OCI-LY3 (cell line): Measurements from ENCODE around the gene SEC14L6.
"Not testable (repeated sequence)": the region's sequence is repeated elsewhere in the genome, so short reads cannot be mapped to it uniquely, and the experiment has no call there.

ENCODE experiments used
- H2AFZ ChIP-seq: fragments of 200-600, 300-600 bp; shearing (Covaris generic); 2 replicates; pipeline ENCODE4 v1.6.0; 2014; ENCODE audit warnings: antibody characterized with exemption, low read depth, low read length
- H3K27ac ChIP-seq: fragments of 200-600, 300-600 bp; sonication (generic); 2 replicates; pipeline ENCODE4 v1.5.1; 2014; ENCODE audit warnings: mild to moderate bottlenecking, low read length, moderate library complexity, mixed read lengths
- H3K27me3 ChIP-seq: fragments of 200-600, 300-600 bp; sonication (generic); 2 replicates; pipeline ENCODE4 v1.6.1; 2014; ENCODE audit warnings: low read depth, low read length, mixed read lengths
- H3K36me3 ChIP-seq: fragments of 200-600, 300-600 bp; sonication (generic); replicated peaks from 2 replicates; pipeline ENCODE3; 2014; ENCODE audit warnings: low read depth, low read length, mixed read lengths
- H3K4me1 ChIP-seq: fragments of 300-600, 200-600 bp; sonication (generic); 2 replicates; pipeline ENCODE4 v1.6.1; 2014; ENCODE audit warnings: low read length, mixed read lengths
- H3K4me2 ChIP-seq: fragments of 200-600, 300-600 bp; sonication (generic); 2 replicates; pipeline ENCODE4 v1.6.1; 2014; ENCODE audit warnings: low read length, mixed read lengths
- H3K4me3 ChIP-seq: fragments of 300-600, 200-600 bp; sonication (generic); 2 replicates; pipeline ENCODE4 v1.5.1; 2014; ENCODE audit warnings: antibody characterized with exemption, mild to moderate bottlenecking, low read length, moderate library complexity
- H3K79me2 ChIP-seq: fragments of 300-600, 200-600 bp; shearing (Covaris generic); 2 replicates; pipeline ENCODE4 v1.6.1; 2014; ENCODE audit warnings: mild to moderate bottlenecking, low read length, mixed read lengths
- H3K9ac ChIP-seq: fragments of 300-600, 200-600 bp; shearing (Covaris generic); 2 replicates; pipeline ENCODE4 v1.6.0; 2014; ENCODE audit warnings: mild to moderate bottlenecking, low read length, moderate library complexity
- H3K9me3 ChIP-seq: fragments of 200-600, 300-600 bp; shearing (Covaris generic); 2 replicates; pipeline ENCODE4 v1.6.1; 2014; ENCODE audit warnings: low read length, mixed read lengths; ENCODE audit not compliant: insufficient read depth
- H4K20me1 ChIP-seq: fragments of 200-600, 300-600 bp; sonication (generic); 2 replicates; pipeline ENCODE4 v1.6.1; 2016; ENCODE audit warnings: low read length, mixed read lengths; ENCODE audit not compliant: insufficient read depth
- EZH2phosphoT487 ChIP-seq: fragments of 200-600 bp; shearing (Covaris generic); IDR thresholded peaks from 2 replicates; pipeline ENCODE4 v1.6.1; 2018; ENCODE audit warnings: antibody characterized with exemption, mixed run types, low read depth
- TF ChIP-seq, protein P1 (sequence below): fragments of 200-600, 300-600 bp; sonication (generic); IDR thresholded peaks from 2 replicates; pipeline ENCODE4 v1.5.1; 2014; ENCODE audit warnings: antibody characterized with exemption, low read length, low read depth

SEC14L6 gene

DNA sequence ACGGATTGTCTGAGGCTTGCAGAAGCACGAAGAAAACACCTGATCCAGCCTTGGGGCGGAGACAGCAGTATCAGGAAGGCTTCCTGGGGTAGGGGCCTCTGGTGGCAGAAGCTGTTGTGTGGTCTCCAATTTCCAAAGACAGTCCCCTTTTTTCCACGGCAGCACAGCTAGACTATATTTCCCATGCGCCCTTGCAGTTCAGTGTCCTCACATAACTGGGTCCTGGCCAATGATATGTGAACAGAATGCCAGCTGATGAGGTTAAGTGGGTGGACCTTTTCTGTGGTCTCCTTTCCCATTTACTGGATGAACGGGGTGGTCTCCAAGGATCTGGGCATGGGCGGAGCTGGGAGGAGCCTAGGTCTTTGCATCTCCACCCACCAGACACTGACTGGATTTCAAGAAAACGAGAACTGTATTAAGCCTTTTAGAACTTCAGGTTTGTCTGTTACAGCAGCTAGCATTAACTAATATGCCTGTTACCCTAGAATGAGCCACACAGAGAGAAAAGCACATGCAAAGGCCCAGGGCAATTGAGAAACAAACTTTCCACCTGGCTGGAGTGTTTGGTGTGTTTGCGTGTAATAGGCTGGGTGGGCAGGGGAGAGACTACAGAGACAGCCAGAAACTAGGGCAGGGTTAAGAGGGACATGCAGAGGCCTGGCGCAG lies 21.7 kb upstream of the SEC14L6 start:
- peaks cover 14% of the 10 kb centered on the region; the same call in 1 of the 2 replicates for H3K27me3 ChIP-seq
- H2AFZ ChIP-seq = no peak overlapping the region
- no peaks in the 10 kb centered on the region for H3K4me1 ChIP-seq
- H3K27ac ChIP-seq = no peak overlapping the region
- no peaks in the 10 kb centered on the region for H3K36me3 ChIP-seq
- no peak for TF ChIP-seq EZH2phosphoT487
- TF ChIP-seq, protein P1, sequence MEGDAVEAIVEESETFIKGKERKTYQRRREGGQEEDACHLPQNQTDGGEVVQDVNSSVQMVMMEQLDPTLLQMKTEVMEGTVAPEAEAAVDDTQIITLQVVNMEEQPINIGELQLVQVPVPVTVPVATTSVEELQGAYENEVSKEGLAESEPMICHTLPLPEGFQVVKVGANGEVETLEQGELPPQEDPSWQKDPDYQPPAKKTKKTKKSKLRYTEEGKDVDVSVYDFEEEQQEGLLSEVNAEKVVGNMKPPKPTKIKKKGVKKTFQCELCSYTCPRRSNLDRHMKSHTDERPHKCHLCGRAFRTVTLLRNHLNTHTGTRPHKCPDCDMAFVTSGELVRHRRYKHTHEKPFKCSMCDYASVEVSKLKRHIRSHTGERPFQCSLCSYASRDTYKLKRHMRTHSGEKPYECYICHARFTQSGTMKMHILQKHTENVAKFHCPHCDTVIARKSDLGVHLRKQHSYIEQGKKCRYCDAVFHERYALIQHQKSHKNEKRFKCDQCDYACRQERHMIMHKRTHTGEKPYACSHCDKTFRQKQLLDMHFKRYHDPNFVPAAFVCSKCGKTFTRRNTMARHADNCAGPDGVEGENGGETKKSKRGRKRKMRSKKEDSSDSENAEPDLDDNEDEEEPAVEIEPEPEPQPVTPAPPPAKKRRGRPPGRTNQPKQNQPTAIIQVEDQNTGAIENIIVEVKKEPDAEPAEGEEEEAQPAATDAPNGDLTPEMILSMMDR = no peak
- no peaks in the 10 kb centered on the region for H4K20me1 ChIP-seq
- no peak overlapping the region for H3K9ac ChIP-seq
- H3K4me3 ChIP-seq = no peak overlapping the region
- no peaks in the 10 kb centered on the region for H3K79me2 ChIP-seq
- H3K4me2 ChIP-seq = no peak overlapping the region
- H3K9me3 ChIP-seq = no peaks in the 10 kb centered on the region

DNA sequence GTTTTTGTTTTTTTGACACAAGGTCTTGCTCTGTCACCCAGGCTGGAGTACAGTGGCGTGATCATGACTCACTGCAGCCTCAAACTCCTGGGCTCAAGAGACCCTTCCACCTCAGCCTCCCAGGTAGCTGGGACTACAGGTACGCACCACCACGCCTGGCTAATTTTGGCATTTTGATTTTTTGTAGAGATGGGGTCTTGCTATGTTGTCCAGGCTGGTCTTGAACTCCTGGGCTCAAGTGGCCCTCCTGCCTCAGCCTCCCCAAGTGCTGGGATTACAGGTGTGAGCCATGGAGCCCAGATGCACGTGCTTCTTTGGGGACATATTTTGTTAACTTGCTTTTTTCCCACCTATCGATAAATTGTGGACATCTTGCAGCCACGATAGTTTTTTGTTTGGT lies 20.7 kb upstream of the SEC14L6 start:
- not testable (repeated sequence) for H3K4me1 ChIP-seq, H3K4me2 ChIP-seq, H3K4me3 ChIP-seq, H3K9me3 ChIP-seq, H3K9ac ChIP-seq, H3K36me3 ChIP-seq, H2AFZ ChIP-seq, H3K27ac ChIP-seq, H4K20me1 ChIP-seq, H3K79me2 ChIP-seq
- H3K27me3 ChIP-seq = peaks cover 14% of the 10 kb centered on the region; the same call in 1 of the 2 replicates

DNA sequence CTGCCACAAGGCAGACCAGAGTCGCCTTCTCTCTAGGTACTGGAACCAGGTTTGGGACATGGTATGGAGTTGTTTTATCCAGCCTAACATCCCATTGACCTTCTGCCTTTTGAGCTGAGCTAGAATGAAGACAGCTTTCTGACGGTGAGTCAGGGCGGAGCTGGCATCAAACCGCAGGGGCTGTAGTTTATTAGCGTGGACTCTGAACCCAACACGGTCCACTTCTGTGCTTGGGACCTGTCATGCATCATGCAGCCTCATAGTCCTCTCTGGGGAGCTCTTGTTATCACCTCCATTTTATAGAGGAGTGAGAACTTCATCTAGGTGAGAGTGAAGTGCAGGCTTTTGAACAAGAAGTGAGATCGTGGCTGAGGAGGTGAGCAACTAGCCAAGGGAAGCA lies 19.6 kb upstream of the SEC14L6 start:
- Histone ChIP-seq H3K36me3 (no peaks in the 10 kb centered on the region), H3K4me2 (no peak overlapping the region), H3K9ac (no peak overlapping the region), H4K20me1 (no peaks in the 10 kb centered on the region), H3K4me3 (no peak overlapping the region), H3K79me2 (no peaks in the 10 kb centered on the region), H3K9me3 (no peaks in the 10 kb centered on the region), H3K27ac (no peak overlapping the region), H3K27me3 (peaks cover 14% of the 10 kb centered on the region; the same call in 1 of the 2 replicates), H2AFZ (no peak overlapping the region), H3K4me1 (no peaks in the 10 kb centered on the region)
- TF ChIP-seq EZH2phosphoT487 = no peak
- TF ChIP-seq, protein P1 = no peak

DNA sequence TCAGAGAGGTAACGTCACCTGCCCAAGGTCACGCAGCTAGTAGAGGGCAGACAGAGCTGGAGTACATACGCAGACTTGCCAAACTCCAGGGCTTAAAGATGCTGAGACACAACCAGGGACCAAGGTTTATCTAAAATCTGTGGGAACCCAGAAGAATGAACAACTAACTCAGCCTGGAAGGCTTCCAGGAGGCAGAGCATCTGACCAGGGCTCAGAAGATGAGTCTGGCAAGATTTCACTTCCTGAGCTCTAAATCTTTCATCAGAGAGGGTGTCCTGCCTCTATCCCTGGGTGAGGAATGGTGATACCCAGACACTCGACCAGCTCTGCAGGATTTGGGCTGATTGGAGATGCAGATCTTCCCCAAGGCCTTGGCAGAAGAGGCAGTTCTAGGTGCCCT lies 18.8 kb upstream of the SEC14L6 start:
- no peak overlapping the region for H2AFZ ChIP-seq
- no peak overlapping the region for H3K27ac ChIP-seq
- H3K79me2 ChIP-seq = no peaks in the 10 kb centered on the region
- no peaks in the 10 kb centered on the region for H3K4me1 ChIP-seq
- no peak overlapping the region for H3K4me2 ChIP-seq
- H3K27me3 ChIP-seq = peaks cover 14% of the 10 kb centered on the region; the same call in 1 of the 2 replicates
- no peaks in the 10 kb centered on the region for H4K20me1 ChIP-seq
- H3K9me3 ChIP-seq = no peaks in the 10 kb centered on the region
- H3K36me3 ChIP-seq = no peaks in the 10 kb centered on the region
- TF ChIP-seq EZH2phosphoT487 = no peak
- TF ChIP-seq, protein P1 = no peak
- H3K9ac ChIP-seq = no peak overlapping the region
- H3K4me3 ChIP-seq = no peak overlapping the region
